ENCODE data around the gene USP25. TPM values are rescaled to one million over a fixed set of nuclear protein-coding genes. Genes with fewer than 3 reads are reported as not detected.

The USP25 gene
- total and polyA plus RNA-seq, 8 donors, result 37.2 to 51.9 (median 44.9) TPM

DNA sequence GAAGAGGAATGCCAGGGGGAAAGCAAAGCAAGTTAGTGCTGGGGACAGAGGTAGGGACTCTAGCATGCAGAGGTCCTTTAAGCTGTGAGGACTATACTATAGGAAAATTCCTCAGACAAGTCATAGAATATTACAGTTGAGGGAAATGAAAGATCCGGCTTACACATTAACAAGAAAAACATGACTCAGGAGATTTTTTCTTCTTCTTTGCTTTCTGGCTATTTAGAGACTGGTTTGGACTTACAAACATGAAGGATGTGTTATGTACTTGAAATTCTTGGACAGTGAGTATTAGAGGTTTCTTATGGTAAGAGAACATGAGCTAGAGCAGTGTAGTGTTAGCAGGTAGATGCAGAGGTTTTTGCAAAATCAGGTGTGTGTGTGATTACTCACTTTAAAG, 24.9 kb downstream of the USP25 start:
- ATAC-seq, result peak; percentile 80
- no peaks in the 10 kb centered on the region for H3K9me3 ChIP-seq

GRCh38 chr21:15755125-15755524, 25.3 kb downstream of the USP25 start:
- Histone ChIP-seq H3K36me3 (no peaks in the 10 kb centered on the region), H3K4me3 (no peak overlapping the region), H3K27me3 (no peaks in the 10 kb centered on the region), H3K9me3 (no peaks in the 10 kb centered on the region), H3K4me1 (peaks cover 12 to 55% of the 10 kb centered on the region in 2 donors), H3K27ac (peak overlapping the region in 1 of 2 donors; percentile 9)
- intact Hi-C loops (cut with DNase I), result no loop called here
- ATAC-seq, result no peak
- TF ChIP-seq CTCF (IDR thresholded peaks at IDR 0.05), result no peak
- DNase-seq, result no peak

More for the DNA sequence above, 24.9 kb downstream of the USP25 start:
- Histone ChIP-seq H3K4me3 (no peak overlapping the region), H3K4me1 (peaks cover 14 to 59% of the 10 kb centered on the region in 2 donors), H3K36me3 (no peaks in the 10 kb centered on the region), H3K27me3 (no peaks in the 10 kb centered on the region), H3K27ac (peak overlapping the region in 1 of 2 donors; percentile 9)
- intact Hi-C loops (cut with DNase I), result no loop called here
- no peak for DNase-seq
- no peak for TF ChIP-seq CTCF (IDR thresholded peaks at IDR 0.05)

GRCh38 chr21:15759469-15759868, 29.7 kb downstream of the USP25 start:
- ATAC-seq (no peak), DNase-seq (no peak)
- Histone ChIP-seq H3K4me3 (no peak overlapping the region), H3K4me1 (peaks cover 0 to 32% of the 10 kb centered on the region in 2 donors), H3K9me3 (no peaks in the 10 kb centered on the region), H3K27me3 (no peaks in the 10 kb centered on the region), H3K36me3 (no peaks in the 10 kb centered on the region), H3K27ac (no peak overlapping the region)
- TF ChIP-seq CTCF (IDR thresholded peaks at IDR 0.05), result no peak
- intact Hi-C loops (cut with DNase I), result no loop called here

DNA sequence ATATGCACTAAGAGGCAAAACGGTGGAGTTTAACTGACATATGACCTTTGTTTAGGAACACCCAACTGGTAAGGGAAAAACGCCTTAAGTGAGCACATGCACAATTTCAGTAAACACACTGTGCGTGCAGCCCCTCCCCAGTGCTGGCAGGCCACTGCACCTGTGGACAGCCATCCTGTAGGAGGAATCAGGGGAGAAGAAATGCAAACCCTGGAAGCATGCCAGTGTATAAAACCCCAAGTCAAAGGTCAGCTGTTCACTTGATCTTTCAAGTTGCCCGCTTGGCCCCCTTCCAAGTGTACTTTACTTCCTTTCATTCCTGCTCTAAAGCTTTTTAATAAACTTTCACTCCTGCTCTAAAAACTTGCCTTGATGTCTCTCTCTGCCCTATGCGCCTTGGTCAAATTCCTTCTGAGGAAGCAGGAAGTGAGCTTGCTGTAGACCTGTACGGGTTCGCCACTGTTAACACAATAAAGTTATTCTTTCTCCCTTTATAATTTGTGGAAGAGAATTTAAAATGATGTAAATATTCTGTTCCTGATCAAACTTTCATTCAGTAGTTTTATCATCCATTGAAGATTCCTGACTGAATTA, 31.8 kb downstream of the USP25 start:
- H3K9me3 ChIP-seq, result no peaks in the 10 kb centered on the region
- H3K27ac ChIP-seq, result no peak overlapping the region
- peaks cover 0 to 8% of the 10 kb centered on the region in 2 donors for H3K36me3 ChIP-seq
- intact Hi-C loops (cut with DNase I), result no loop called here
- H3K27me3 ChIP-seq, result no peaks in the 10 kb centered on the region
- no peak overlapping the region for H3K4me3 ChIP-seq
- DNase-seq (no peak), ATAC-seq (peak; percentile 51)
- no peak for TF ChIP-seq CTCF (IDR thresholded peaks at IDR 0.05)
- H3K4me1 ChIP-seq, result peaks cover 0 to 15% of the 10 kb centered on the region in 2 donors

DNA sequence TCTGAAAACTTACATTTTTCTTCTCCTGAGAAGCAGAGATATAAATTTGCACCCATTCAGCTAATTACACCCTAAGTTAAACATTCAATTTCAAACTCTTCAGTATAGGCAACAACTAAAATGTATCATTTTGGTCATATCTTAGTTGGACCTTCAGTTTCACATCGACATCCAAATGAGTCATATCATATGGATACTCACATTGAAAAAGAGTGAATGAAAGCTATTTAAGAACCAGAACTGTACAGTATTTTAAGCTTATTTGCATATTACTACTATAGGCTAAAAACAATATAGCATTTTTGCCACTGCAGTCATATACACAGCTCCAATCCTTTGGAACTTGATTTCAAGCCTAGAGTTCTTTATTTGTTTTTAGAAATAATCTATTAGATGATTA, 33.6 kb downstream of the USP25 start:
- no peak overlapping the region for H3K4me3 ChIP-seq
- H3K9me3 ChIP-seq, result no peaks in the 10 kb centered on the region
- H3K27ac ChIP-seq, result no peak overlapping the region
- no peaks in the 10 kb centered on the region for H3K27me3 ChIP-seq
- DNase-seq, result no peak
- intact Hi-C loops (cut with DNase I), result no loop called here
- peaks cover 0 to 8% of the 10 kb centered on the region in 2 donors for H3K36me3 ChIP-seq
- ATAC-seq, result no peak
- TF ChIP-seq CTCF (IDR thresholded peaks at IDR 0.05), result no peak
- peaks cover 0 to 16% of the 10 kb centered on the region in 2 donors for H3K4me1 ChIP-seq

Data from left lung (tissue), 10 donors.